Left renal cortex interstitium (tissue), 4 donors: ENCODE measurements around the gene NALCN. TPM values are rescaled to one million over a fixed set of nuclear protein-coding genes. Genes with fewer than 3 reads are reported as not detected.

Source experiments
- DNase-seq, 4 donors: peaks; one replicate each; pipeline ENCODE4 v3.0.0-alpha.2; 2013; ENCODE audit warnings: low read depth in 4 of 4, low spot score in 2 of 4, missing footprints in 1 of 4
- polyA plus RNA-seq, 4 donors: library from polyadenylated mRNA; unstranded; fragments of 120-200 nt; gene quantifications; one replicate each; pipeline ENCODE4 v1.2.1, GENCODE V29; 2013; ENCODE audit not compliant: insufficient read length in 4 of 4

The NALCN gene
- polyA plus RNA-seq, 4 donors, result 0.64 to 2.0 (median 1.2) TPM

DNA sequence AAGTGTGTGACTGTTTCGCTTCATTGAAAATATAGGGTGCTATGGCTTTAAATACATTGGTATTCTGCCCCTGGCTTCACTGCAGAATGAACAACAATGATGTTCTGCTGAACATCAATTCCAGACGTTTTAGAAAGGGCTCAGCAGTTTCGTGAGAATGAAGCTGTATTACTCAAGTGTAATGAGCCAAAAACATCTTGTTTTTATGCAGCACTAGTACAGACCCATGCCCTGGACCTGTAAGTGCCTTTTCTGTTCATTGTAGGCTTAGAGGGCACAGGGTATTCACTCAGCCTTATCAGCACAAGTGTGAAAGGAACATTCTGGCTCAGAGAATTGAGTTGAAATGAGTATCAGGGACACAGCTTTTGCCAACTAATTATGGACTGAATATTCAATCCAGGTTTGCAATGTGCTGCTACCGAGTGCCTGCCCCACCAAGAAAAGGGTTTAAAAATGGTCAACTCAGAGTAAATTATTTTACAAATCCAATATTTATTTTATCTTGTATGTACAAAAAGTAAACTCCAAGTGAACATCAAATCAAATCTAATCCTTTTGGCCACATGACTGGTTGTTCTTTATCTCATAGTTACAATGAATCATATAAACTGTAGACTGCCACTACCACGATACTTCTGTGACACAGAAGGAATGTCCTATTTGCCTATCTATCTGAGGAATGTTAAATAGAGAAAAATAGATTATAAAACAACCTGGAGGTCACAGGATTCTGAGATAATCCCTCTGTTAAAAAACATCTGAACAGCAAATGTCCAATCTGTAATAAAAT is 362.8 kb downstream of the NALCN start:
- DNase-seq, result no peak

DNA sequence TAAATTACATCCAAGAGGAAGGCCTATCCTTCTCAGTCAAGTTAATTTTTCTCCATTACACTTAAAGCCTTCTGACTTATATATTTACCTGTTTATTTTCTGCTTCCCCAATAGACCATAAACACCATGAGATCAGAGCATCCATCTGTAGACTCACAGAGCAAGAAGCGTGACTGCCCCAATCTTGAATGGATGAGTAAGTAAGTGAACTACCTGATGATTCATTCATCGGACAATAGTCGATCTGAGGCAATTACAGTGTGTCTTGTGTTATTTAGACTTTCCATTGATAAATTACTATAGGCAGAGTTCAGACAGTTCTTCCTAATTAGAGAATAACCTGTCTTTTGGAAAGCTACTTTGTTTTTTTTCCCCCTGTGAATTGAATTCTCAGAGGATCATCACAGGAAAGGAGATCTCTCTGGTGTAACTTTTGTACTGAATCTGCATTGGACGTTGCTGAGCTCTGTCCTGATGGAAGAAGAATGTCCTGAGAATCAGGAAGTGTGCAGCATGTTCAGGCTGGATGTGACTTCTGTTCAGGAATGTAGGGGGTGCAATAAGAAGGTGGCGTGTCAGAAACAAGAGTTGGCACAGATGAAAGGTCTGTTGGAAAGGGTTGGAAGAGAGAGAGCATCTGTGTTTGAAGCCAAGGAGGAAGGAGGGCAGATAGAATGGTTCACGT is 367.0 kb downstream of the NALCN start:
- no peak for DNase-seq

DNA sequence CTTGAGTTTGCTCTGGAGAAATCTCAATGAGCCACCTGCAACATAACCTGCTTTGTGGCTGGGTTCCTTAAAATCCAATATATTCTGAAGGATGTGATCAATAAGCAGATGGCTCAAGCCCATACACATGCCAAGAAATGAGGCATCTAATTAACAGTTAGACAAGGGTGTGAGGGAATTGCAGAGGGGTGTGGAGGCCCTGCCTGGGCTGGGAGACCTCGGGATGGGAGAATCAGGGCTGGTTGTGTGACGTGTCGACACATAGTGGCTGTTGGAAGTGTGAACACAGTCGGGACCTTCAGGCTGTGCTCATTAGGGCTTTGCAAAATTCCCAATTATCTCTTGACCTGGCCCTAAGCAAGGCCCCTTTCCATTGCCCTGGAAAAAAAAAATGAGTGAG is 379.8 kb downstream of the NALCN start:
- DNase-seq, result no peak

DNA sequence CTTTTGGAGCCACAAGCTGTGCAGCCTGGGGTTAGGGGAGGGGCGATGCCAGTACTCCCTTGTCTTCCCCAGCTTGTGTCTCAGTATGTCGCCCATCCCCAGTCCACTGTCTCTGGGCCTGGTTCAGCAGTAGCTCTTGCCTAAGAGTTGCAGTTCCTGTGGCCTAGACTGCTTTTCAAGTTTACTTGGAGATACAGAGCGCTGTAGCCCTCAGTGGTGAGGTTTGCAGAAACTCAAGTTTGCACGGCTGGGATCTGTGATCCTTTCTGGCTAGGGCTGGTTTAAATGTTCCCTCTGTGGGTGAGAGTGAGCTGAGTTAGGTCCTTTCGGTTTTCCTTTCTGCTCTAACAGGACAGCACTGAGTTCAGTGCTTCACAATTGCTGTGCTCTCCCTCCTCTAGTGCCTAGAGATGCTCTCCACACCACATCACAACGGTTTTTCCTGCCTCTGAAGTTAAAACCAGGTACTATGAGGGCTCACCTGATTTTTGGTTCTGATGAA is 381.1 kb downstream of the NALCN start:
- no peak for DNase-seq

DNA sequence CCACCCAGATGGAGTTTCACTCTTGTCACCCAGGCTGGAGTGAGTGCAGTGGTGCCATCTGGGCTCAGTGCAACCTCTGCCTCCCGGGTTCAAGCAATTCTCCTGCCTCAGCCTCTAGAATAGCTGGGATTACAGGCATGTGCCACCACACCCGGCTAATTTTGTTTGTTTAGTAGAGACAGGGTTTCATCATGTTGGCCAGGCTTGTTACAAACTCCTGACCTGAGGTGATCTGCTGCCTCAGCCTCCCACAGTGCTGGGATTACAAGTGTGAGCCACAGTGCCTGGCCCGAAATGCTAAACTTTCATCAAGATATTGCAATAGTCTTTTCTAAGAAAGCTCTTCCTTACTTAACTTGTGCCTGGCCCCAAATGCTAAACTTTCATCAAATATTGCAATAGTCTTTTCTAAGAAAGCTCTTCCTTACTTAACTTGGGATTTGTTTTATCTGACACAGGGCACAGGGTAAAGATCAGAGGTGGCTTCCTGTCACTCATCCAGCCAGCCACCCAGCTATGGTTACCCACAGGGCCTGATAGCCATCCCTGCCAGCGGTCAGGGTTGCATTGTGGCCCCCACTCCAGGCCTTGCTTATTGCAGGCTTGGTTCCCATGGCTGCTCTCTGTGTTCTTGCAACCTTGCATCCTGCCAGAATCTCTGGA is 389.4 kb downstream of the NALCN start:
- no peak for DNase-seq

DNA sequence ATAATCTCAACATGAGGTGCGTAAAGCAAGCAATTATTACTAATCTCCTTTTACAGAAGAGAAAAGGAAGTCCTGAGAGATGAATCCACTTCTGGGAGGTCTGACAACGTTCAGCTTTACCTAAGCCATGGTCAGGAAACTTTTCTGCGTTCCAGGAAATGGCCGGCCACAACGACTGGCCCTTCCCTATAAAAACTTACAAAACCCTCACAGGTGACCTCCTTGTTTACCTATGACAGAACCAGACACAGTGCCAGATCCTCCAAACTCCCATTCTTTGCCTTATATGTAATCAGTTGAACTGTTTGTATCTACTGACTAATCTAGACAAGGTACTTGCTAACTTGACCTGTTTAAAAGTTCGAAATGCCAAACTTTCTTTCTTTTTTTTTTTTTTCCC is 390.0 kb downstream of the NALCN start:
- DNase-seq, result no peak

DNA sequence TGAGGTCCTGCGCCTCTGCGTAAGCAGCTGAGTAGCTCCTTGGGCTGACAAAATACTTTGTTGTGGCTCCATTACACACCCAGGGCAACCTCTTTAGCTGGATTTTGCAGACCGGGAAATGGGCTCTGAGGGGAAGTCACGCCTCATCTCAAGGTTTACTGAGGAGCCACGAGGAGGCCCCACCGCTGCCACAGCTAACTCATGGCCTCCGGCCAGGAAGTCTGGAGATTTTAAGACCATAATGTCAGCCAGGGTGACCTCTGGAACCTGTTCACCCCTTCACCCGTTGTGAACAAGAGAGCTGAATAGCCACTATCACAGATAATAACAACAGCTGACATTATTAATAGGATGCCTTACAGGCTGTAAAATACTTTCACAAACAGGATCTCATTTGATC is 390.4 kb downstream of the NALCN start:
- no peak for DNase-seq

DNA sequence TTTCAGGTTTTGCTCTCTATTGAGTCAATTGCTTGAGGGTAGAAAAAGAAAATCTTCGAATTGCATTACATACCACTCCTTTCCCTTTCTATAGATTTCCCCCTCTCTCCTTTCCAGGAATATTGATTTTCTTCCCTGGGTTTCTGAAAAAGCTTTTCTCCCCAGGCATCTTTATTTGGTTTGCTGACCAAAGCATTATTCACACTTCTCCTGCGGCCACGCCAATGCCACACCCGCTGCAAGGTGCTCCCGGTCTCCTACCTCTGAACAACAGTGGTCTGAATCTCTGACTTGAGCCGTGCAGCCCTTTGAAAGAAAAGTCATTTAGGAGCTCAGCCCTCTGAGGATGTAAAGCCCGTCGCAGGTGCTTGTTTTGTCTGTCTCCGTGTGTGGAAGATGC is 390.8 kb downstream of the NALCN start:
- no peak for DNase-seq

DNA sequence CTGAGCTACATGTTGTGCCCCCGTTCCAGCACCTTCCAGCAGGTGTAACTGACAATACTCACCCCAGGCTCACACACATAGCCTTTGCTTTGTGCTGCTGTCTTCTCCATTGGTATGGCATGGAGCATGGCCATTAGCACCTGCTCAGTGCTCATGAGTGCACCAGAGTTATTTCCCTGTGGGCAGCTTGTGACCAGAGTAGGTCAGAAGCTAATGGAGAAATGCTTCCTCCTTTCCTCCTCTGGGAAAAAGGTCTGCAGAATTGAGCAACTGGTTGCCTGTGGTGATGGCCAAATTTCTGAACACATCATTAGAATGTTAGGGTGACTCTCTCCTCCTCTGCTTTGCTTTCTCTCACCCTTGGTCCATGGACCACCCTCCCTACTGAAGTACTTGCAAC is 397.2 kb downstream of the NALCN start:
- DNase-seq, result no peak

DNA sequence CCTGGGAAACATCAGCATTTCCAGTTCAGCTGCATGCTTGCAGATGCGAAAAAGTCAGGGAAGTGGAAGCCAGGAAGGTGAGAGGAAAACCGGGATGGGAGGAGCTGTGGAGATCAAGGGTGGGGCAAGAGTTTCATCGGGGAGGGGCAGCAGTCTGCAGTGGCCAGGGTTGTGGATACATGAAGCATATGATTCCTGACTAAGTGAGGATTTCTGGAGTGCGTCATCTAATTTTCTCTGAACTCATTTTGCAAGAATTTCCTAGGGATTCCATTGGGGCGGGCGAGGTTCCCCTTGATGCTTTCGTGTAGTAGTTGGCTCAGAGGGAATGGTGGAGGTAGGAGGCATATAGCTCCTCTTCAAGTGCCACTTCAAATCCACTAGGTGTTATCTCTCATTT is 397.6 kb downstream of the NALCN start:
- DNase-seq, result no peak

DNA sequence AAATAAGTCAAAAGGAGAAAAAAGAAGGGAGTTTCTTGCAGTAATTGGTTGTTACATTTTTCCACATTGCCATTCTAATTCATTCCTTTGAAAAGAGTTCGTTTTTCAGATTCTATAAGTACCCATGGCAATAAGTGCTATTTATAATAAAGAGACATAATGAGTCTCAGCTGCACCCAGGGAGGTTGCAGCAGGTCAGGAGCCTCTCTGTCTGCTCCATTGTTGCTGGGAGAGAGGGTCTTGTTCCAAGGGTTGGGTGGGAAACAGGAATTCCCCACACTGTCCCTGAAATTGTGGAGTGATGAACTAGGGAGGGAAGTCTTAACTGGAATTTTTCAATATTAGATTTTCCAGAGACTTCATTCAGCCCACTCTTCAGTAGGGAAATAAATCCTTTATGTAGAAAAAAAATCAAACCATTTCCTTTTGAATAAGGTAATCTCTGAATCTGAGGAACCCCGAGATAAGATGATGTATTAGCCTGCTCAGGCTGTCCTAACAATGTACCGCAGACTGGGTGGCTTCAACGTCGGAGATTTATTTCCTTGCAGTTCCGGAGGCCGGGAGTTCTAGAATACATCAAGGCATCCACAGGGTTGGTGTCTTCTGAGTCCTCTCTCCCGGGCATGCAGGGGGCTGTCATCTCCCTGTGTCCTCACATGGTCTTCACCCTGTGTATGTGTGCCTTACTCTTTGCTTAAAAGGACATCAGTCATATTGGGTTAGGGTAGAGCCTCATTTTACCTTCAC is 399.0 kb downstream of the NALCN start:
- DNase-seq, result no peak

DNA sequence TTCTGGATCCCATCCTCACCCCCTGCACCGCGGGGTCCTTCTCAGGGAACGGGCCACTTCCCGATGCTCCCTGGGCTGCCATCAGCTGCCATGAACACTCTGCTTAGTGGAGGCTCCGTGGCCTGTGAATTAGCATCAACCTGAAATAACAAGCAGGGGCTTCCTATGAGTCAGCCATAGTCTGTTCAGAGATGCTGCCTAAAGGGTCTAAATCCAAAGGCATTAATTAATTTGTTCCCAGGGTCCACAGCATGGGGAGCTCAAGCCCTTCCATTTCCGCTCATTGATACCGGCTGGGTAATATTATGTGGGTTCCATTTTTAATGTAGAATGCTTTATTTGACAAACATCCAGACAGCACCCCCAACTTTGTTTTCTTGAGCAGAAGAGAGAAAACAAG is 399.8 kb downstream of the NALCN start:
- no peak for DNase-seq

DNA sequence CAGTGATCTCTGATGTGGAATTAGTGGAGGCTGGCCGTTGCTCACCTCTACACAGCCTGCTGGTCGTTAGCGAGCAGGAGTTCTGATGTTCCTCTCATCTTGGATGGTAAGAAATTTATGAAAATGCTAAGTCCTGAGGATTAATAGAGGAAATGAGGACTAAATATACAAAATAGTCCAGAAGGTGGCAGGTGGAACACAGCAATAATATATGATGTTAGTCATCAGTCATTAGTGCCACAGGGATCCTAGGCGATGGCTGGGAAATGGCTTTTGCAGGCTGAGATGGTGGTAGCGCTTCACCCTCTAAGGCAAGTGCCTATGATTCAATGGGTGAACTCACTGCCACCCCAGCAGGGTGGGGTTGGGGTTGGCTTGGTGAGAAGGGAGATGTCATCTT is 403.1 kb downstream of the NALCN start:
- no peak for DNase-seq

DNA sequence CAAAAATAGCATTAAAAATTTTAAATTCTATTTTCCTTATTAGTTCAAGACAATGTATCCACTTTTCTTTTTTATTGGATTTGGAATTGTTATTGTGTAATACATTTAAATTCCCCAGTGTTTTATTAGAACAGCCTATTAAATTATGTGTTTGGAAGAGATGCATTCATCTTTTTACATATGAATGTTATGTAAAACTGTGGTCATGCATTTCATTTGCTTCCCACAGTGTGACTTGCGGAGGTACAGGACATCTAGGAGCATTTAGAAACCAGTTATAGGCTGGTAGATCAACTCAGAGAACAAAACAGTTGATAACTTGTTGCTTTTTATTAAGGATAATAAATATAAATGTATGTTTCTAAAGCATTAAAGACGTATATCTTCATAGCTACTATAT is 406.2 kb downstream of the NALCN start:
- no peak for DNase-seq

DNA sequence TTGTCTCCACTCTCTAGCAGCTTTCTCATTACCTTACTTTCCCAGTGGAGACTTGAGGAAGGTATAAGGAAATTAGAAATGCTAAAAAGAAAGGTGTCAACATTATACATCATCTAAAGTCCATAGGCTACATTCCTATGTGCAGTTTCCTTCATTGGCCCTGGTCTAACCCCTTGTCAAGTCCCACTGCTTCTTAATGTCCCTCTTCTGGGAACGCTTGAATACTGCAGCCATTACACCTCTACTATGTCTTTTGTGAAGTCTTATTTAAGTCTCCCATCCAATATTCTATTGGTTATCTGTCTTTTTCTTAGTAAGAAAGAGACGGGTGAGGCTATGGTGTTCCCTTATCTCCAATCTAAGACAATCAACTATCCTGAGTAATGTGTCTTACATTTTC is 409.1 kb downstream of the NALCN start:
- no peak for DNase-seq

Other genes starting within 250 kb of the NALCN start
- under 1 TPM; 0.43 to 0.90 (median 0.63) TPM for gene ITGBL1, start 36.2 kb upstream of the NALCN start, polyA plus RNA-seq